GM21423 (cell line): ENCODE measurements around the gene TWIST1.

ENCODE experiments used
- ATAC-seq: cut with Tn5 transposase; IDR thresholded peaks from one replicate; pipeline ENCODE4 v1.9.1; 2021; ENCODE audit warnings: mild to moderate bottlenecking, moderate library complexity; ENCODE audit not compliant: unreplicated experiment

The TWIST1 gene

GRCh38 chr7:19097165-19098055 is 20.0 kb downstream of the TWIST1 start:
- no peak for ATAC-seq

DNA sequence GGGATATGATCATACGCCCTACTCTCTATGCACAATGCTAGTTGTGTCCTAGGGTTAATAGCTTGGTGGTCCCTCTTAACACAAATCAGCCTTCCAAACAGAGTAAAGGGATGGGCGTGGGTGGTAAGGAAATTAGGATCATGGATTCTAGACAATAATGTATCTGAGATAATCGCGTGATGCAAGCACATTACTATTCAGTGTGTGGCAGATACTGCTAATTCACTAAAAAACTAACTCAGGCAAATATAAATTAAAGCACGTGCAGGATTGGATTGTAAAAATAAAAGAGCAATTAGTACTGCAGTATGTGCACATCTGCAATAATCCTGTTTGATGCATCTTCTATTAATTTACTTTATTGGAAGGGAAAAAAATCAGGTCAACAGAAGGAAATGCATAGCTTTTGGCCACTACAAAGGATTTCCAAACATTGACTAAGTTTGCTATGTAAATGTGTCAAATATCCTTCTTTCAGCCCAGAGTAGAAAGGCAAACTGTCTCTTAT is 22.0 kb downstream of the TWIST1 start:
- no peak for ATAC-seq

- no peak for ATAC-seq
Observed at GRCh38 chr7:19094598-19095352, 22.7 kb downstream of the TWIST1 start.

DNA sequence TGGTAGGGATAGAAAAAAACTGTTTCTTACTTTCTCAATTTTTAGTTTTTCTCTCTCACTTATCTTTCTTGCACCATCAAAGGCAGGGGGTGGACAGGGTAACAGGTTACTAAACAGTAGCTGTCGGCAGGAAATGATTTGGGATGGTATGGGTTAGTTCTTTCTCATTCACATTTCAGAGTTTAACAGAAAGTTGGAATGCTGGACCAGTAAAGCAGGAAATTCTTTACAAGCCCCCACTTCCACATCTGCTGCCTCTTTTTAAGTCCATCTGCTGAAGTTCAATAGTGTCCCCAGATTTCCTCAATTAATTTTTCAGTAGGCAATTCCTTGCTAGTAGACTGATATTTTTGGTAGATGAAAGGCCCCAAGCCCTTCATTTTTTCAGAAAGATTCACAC is 23.3 kb downstream of the TWIST1 start:
- no peak for ATAC-seq

- ATAC-seq, result no peak
Observed at GRCh38 chr7:19091550-19092200, 25.8 kb downstream of the TWIST1 start.

GRCh38 chr7:19090526-19090925 is 26.9 kb downstream of the TWIST1 start:
- ATAC-seq, result no peak

DNA sequence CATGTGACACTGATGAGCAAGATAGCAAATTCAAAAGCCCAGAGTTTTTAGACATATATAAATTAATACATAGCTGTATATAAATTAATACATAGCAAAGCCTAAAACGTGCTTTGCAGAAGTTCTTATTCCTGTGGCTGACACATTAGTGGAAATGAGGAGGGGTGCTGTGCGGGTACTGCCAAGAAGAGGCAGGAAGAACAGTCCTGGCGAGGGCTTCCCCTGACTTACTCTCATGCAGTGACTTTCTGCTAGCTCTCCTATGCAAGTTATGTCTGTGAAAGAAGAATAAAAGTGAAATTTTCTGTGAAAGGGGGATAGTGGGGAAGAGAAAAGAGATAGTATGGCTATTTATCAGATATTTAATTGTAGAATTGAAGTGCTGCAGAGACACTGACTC is 27.6 kb downstream of the TWIST1 start:
- no peak for ATAC-seq

DNA sequence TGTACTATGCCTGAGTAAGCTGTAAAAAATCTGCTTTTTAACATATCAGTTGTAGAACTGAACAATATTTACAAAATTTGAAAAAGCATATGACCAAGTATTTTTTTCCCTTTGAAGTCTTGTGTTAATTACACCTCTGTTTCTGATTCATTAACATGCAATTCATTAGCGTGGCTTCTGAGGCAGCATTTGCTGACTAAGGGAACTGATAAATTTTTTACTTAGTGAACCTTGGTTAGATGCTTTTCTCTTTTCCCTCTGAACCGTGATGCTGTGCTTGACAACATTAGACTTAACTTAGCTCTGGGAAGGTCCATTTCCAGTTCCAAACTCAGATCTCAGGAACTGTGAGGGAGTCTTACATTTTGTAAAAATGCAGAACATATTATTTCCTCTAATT is 28.1 kb downstream of the TWIST1 start:
- ATAC-seq, result no peak

- no peak for ATAC-seq
Observed at GRCh38 chr7:19080093-19080492, 37.3 kb downstream of the TWIST1 start.

DNA sequence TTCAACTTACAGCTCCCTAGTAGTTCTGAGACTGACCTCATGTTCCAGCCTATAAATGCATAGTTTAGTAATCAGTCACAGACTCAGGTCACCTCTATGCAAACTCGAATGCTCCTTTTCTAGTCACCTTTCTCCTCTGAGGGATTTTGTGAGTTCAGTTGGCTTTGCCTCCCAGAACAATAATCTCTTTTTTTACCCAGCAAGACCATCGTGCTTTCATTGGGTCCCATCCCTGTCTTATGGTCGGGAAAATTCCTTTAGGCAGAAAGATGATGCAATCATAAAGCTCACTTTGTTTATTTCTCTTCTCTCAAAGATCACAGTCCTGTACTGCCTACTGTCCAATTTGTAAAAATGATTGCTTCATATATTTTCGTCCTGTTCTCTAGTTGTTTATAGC is 38.4 kb downstream of the TWIST1 start:
- no peak for ATAC-seq

GRCh38 chr7:19069842-19070241 is 47.6 kb downstream of the TWIST1 start:
- ATAC-seq, result no peak

DNA sequence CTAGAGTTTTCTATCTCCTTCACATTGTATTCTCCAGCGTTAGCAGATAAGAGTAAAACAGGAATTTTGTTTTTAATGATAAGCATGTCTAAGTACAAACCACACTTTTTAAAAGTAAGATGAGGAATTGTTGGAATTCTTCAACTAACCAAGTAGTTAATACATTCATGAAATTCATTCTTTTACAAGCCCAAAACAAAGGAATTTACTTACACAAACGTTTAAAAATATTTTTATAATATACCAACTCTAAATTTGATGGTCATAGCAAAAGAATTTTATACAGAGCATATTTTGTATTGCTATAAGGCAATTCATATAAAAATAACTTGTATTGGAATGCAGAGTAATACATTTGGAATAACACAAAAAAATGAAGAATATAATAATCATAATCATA is 51.3 kb downstream of the TWIST1 start:
- ATAC-seq, result no peak
